HG02798 (cell line): ENCODE results near the gene ARHGAP10.
A peak's percentile ranks its signal among the peaks of the same experiment; 100 is the strongest.
"Not testable (repeated sequence)": the region's sequence is repeated elsewhere in the genome, so short reads cannot be mapped to it uniquely, and the experiment has no call there.

ENCODE experiments used
- ATAC-seq: cut with Tn5 transposase; IDR thresholded peaks from one replicate; pipeline ENCODE4 v1.9.1; 2021; ENCODE audit warnings: mild to moderate bottlenecking; ENCODE audit not compliant: unreplicated experiment, poor library complexity

ARHGAP10 gene

DNA sequence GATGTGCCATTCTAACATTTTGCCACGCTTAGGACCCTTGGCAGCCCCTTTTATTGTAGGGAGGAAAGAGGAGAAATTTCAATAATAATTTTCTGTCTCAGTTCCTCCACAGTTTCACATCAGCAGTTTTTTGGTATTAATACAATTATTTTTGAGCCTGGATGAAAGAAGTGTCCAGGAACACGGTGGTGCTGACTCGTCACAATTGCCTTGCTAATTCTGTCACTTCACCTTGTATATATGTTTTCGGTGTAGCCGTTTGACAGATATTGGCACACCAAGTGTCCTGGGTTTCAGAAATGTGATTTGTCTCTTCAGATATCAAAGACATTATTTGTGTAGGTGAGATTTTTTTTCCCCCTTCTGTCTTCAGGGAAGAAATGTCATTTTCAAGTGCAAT, 142.2 kb downstream of the ARHGAP10 start:
- no peak for ATAC-seq

- ATAC-seq: no peak
Observed at GRCh38 chr4:147877308-147877771, 145.5 kb downstream of the ARHGAP10 start.

GRCh38 chr4:147879676-147880075, 147.8 kb downstream of the ARHGAP10 start:
- ATAC-seq: no peak

GRCh38 chr4:147880511-147880910, 148.6 kb downstream of the ARHGAP10 start:
- ATAC-seq: no peak

DNA sequence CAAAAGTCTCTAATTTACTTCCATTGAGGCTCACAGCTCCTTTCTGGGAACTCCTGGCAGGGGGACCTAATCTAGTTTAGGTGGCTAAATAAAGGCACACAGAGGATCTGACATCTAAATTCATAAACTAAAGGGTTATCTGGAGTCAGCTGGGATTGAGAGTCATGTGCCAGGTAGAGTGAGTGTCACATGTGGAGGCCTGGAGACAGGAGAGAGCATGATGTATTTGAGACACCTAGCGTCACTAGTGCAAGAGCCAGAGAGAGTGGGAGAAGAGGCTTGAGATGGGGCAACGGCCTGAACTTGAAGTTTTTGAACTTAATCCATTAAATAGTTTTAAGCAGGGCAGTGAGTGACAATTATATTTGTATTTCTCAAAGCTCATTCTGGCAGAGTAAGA, 152.6 kb downstream of the ARHGAP10 start:
- no peak for ATAC-seq

DNA sequence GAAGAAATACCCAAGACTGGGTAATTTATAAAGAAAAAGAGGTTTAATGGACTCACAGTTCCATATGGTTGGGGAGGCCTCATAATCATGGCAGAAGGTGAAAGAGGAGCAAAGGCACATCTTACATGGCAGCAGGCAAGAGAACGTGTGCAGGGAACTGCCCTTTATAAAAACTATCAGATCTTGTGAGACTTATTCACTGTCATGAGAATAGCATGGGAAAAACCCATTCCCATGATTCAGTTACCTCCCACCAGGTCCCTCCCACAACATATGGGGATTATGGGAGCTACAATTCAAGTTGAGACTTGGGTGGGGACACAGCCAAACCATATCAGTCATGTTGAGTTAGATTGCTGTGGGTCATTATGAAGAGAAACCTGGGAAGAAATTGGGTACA, 153.3 kb downstream of the ARHGAP10 start:
- not testable (repeated sequence) for ATAC-seq

DNA sequence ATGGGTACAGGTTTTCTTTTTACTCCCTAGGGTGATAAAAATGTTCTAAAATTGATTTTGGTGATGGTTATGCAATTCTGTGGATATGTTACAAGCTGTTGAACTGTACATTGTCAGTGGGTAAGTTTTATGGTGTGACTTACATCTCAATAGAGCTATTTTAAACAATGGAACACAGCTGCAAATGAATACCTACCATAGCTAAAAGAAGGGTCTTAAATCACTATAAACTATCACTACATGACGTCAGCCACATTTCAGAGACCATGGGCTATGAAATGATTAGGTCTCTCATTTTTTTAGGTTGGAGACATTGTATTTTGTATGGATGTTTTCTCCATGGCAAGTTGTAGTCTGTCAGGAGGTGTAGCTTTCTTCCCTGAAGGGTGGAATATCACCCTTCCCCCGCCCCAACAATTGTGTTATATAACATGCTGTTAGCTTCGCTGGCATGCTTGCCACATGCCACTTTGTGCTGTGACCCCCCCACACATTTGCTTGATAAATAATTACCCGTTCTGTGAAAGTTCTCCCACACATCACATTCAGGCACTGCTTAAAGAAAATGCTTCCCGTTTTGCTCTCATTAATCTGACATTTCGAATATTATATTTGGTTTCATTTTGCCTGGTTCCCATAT, 159.7 kb downstream of the ARHGAP10 start:
- no peak for ATAC-seq

DNA sequence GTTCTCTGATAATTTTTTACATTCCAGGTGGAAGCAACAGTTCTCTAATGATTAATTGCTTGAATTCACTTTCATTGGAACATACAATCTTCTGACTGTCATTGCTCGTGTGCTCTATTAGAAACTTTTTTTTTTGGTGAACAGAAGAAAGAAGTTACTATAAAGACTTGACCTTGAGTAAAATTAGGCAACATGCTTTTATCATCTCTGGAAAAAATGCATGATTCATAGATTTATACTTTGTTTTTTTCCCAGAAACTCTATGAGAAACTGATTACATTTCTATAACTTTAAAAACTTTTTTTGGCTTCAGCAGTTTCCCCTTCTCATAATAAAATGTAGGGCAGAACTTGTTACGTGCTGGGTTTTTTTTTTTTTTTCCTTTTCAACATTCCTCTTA, 167.6 kb downstream of the ARHGAP10 start:
- no peak for ATAC-seq

- no peak for ATAC-seq
Observed at GRCh38 chr4:147901388-147901787, 169.5 kb downstream of the ARHGAP10 start.

GRCh38 chr4:147901916-147902315, 170.0 kb downstream of the ARHGAP10 start:
- ATAC-seq: no peak

GRCh38 chr4:147909225-147909624, 177.3 kb downstream of the ARHGAP10 start:
- ATAC-seq: no peak

- no peak for ATAC-seq
Observed at GRCh38 chr4:147910315-147910714, 178.4 kb downstream of the ARHGAP10 start.

GRCh38 chr4:147912106-147912505, 180.2 kb downstream of the ARHGAP10 start:
- ATAC-seq: not testable (repeated sequence)

- ATAC-seq: peak; percentile 63
Observed at GRCh38 chr4:147913137-147913536, 181.2 kb downstream of the ARHGAP10 start.

DNA sequence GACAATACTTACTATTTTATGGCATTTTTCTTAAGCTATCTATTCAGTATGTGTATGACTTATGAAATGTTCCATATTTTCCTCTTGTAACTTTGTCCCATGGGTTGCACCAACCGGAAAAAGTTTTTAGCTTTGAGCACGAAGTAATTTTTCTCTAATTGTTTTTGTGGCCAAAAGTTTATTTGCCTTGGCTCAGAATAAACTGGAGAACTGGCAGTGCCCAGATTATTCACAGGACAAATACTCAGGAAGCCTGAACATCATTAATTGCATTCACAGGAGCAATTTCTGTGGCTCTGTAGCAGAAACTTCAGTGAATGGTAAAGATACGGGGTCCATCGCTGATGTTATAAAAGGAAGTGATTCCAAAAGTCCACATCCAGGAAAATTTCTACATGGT, 184.5 kb downstream of the ARHGAP10 start:
- no peak for ATAC-seq

- no peak for ATAC-seq
Observed at GRCh38 chr4:147923381-147923780, 191.5 kb downstream of the ARHGAP10 start.

- peak; percentile 54 for ATAC-seq
Observed at GRCh38 chr4:147923854-147924253, 192.0 kb downstream of the ARHGAP10 start.

- ATAC-seq: no peak
Observed at GRCh38 chr4:147924604-147925412, 192.9 kb downstream of the ARHGAP10 start.

- ATAC-seq: no peak
Observed at GRCh38 chr4:147927377-147928137, 195.7 kb downstream of the ARHGAP10 start.

GRCh38 chr4:147928400-147928799, 196.5 kb downstream of the ARHGAP10 start:
- ATAC-seq: no peak

- ATAC-seq: no peak
Observed at GRCh38 chr4:147929746-147930145, 197.9 kb downstream of the ARHGAP10 start.
